ENCODE data around the gene GRPEL1. TPM values are rescaled to one million over a fixed set of nuclear protein-coding genes. Genes with fewer than 3 reads are reported as not detected.

The GRPEL1 gene
- total RNA-seq, 4 donors from 2014 or later = 17.0 to 34.2 (median 27.5) TPM

DNA sequence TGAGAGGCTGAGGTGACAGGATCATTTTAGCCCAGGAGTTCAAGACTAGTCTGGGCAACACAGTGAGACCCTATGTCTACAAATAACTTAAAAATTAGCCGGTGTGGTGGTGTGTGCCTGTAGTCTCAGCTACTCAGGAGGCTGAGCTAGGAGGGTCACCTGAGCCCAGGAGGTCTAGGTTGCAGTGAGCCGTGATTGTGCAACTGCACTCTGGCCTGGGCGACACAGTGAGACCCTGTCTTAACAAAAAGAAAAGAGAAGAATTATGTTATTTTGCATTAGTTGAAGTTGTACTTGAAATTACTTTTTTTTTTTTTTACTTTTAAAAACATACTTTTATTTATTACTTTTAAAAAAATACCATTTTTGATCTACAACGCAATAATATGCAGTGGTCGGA, 46.5 kb downstream of the GRPEL1 start:
- no peak overlapping the region for H3K27ac ChIP-seq (replicated peaks in 1 of 4)
- 74% methylated on average over 5 of the region's 5 CpGs for WGBS
- DNase-seq (ENCODE audit: extremely low spot score) = no peak
- no peaks in the 10 kb centered on the region for H3K4me1 ChIP-seq
- no peaks in the 10 kb centered on the region for H3K9me3 ChIP-seq
- no peaks in the 10 kb centered on the region for H3K27me3 ChIP-seq
- H3K36me3 ChIP-seq = peaks cover 18 to 94% (median 75%) of the 10 kb centered on the region in 4 donors
- intact Hi-C loops (cut with DNase I) = no loop called here
- H3K4me3 ChIP-seq = no peak overlapping the region
- TF ChIP-seq POLR2A (IDR thresholded peaks at IDR 0.05; ENCODE audit: low read depth) = no peak
- no peak for TF ChIP-seq POLR2AphosphoS5 (IDR thresholded peaks at IDR 0.05)
- no peak for TF ChIP-seq EP300 (IDR thresholded peaks at IDR 0.05)
- TF ChIP-seq, protein P1, sequence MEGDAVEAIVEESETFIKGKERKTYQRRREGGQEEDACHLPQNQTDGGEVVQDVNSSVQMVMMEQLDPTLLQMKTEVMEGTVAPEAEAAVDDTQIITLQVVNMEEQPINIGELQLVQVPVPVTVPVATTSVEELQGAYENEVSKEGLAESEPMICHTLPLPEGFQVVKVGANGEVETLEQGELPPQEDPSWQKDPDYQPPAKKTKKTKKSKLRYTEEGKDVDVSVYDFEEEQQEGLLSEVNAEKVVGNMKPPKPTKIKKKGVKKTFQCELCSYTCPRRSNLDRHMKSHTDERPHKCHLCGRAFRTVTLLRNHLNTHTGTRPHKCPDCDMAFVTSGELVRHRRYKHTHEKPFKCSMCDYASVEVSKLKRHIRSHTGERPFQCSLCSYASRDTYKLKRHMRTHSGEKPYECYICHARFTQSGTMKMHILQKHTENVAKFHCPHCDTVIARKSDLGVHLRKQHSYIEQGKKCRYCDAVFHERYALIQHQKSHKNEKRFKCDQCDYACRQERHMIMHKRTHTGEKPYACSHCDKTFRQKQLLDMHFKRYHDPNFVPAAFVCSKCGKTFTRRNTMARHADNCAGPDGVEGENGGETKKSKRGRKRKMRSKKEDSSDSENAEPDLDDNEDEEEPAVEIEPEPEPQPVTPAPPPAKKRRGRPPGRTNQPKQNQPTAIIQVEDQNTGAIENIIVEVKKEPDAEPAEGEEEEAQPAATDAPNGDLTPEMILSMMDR (IDR thresholded peaks at IDR 0.05) = no peak

DNA sequence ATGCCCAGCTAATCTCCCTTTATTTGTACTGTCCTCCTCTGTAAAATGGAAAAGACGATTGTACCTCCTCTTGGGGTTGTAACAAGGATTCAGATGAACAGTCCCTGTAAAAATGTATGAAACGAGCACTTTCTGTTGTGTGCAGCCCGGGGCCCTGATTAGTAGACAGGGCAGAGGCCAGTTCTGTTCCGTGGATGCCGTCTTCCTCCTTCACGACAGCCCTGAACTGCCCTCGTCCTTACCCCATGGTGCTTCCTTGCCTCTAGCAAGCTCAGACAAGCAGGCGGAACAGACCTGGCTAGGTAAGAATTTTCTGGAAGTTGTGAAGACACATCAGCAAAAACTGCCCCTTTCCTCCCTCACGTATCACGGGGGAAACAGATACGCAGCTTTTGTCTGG, 47.0 kb downstream of the GRPEL1 start:
- Histone ChIP-seq H3K36me3 (peaks cover 23 to 94% (median 75%) of the 10 kb centered on the region in 4 donors), H3K9me3 (no peaks in the 10 kb centered on the region), H3K4me1 (no peaks in the 10 kb centered on the region), H3K27ac (replicated peaks in 1 of 4) (no peak overlapping the region), H3K27me3 (no peaks in the 10 kb centered on the region), H3K4me3 (no peak overlapping the region)
- 93% methylated on average over 11 of the region's 11 CpGs for WGBS
- intact Hi-C loops (cut with DNase I) = no loop called here
- DNase-seq (ENCODE audit: extremely low spot score) = no peak
- TF ChIP-seq EP300 (IDR thresholded peaks at IDR 0.05) = no peak
- TF ChIP-seq POLR2AphosphoS5 (IDR thresholded peaks at IDR 0.05) = no peak
- no peak for TF ChIP-seq POLR2A (IDR thresholded peaks at IDR 0.05; ENCODE audit: low read depth)
- TF ChIP-seq, protein P1 (IDR thresholded peaks at IDR 0.05) = no peak

DNA sequence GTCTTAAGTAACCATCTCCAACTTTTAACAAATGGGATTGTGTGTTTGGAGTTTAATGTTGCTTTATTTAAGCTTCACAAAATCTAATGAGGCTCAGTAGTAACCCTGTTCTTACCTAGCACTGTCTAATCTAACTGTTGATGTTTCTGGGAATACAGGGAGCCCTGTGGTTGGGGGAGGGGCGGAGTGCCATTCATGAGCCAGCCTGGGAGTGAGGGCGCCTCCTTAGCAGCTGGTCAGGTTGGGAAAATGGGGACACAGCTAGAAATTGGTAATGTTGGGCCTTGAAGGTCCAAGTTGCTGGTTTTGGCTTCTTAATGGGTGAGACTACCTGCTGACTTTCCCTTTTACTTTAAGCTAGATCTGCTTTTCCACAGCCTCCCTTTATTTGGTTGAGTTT, 47.6 kb downstream of the GRPEL1 start:
- H3K4me3 ChIP-seq = no peak overlapping the region
- TF ChIP-seq, protein P1 (IDR thresholded peaks at IDR 0.05) = no peak
- no peak for TF ChIP-seq POLR2AphosphoS5 (IDR thresholded peaks at IDR 0.05)
- no peak for TF ChIP-seq POLR2A (IDR thresholded peaks at IDR 0.05; ENCODE audit: low read depth)
- no peak for TF ChIP-seq EP300 (IDR thresholded peaks at IDR 0.05)
- H3K27me3 ChIP-seq = no peaks in the 10 kb centered on the region
- no peak overlapping the region for H3K27ac ChIP-seq (replicated peaks in 1 of 4)
- H3K36me3 ChIP-seq = peaks cover 23 to 94% (median 75%) of the 10 kb centered on the region in 4 donors
- no peak for DNase-seq (ENCODE audit: extremely low spot score)
- intact Hi-C loops (cut with DNase I) = no loop called here
- no peaks in the 10 kb centered on the region for H3K4me1 ChIP-seq
- H3K9me3 ChIP-seq = no peaks in the 10 kb centered on the region
- 100% methylated on average over 2 of the region's 2 CpGs for WGBS

DNA sequence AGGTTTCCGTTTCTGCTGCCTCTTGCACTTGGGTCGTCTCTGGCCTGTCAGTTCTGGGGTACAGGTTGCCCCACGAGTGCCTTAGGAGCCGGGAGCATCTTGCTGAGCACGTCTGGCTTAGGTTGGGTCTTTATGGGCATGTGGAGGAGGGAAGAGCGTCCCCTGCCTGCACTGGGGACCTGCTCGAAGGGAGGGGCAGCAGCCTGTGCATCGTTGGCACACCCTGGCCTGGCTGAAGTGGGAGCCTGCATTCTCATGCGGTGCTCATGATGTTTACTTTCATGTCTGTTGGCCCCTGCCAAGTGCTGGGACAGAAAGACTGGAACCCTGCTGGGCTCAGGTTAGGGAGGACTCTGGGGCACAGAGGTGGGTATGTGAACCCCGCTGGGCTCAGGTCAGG, 48.5 kb downstream of the GRPEL1 start:
- Histone ChIP-seq H3K9me3 (no peaks in the 10 kb centered on the region), H3K4me3 (no peak overlapping the region), H3K27me3 (no peaks in the 10 kb centered on the region), H3K27ac (replicated peaks in 1 of 4) (no peak overlapping the region), H3K36me3 (peaks cover 22 to 94% (median 75%) of the 10 kb centered on the region in 4 donors), H3K4me1 (no peaks in the 10 kb centered on the region)
- intact Hi-C loops (cut with DNase I) = no loop called here
- TF ChIP-seq, protein P1 (IDR thresholded peaks at IDR 0.05) = no peak
- no peak for TF ChIP-seq POLR2AphosphoS5 (IDR thresholded peaks at IDR 0.05)
- TF ChIP-seq EP300 (IDR thresholded peaks at IDR 0.05) = no peak
- no peak for TF ChIP-seq POLR2A (IDR thresholded peaks at IDR 0.05; ENCODE audit: low read depth)
- 95% methylated on average over 10 of the region's 10 CpGs for WGBS
- no peak for DNase-seq (ENCODE audit: extremely low spot score)

DNA sequence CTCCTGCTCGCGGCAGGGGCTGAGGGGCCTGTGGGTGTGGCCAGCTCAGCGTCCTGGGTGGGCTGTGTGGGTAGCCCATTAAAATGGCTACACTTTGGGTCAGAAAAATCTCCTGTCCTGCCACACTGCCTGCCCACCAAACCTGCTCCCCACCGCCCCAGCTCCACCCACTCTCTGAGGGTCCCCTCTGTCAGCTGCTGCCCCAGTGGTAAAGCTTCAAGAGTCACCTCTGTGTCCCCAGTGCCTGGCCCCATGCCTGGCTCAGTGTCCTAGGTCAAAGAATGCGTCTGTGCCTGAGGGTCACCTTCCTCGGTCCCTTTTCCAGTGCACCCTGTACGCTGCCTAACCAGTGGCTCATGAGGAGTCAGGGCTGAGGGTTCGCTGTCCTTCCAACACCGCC, 49.6 kb downstream of the GRPEL1 start:
- H3K36me3 ChIP-seq = peaks cover 27 to 94% (median 75%) of the 10 kb centered on the region in 4 donors
- H3K9me3 ChIP-seq = no peaks in the 10 kb centered on the region
- TF ChIP-seq, protein P1 (IDR thresholded peaks at IDR 0.05) = no peak
- TF ChIP-seq EP300 (IDR thresholded peaks at IDR 0.05) (no peak), POLR2A (IDR thresholded peaks at IDR 0.05; ENCODE audit: low read depth) (no peak), POLR2AphosphoS5 (IDR thresholded peaks at IDR 0.05) (no peak)
- no peak overlapping the region for H3K27ac ChIP-seq (replicated peaks in 1 of 4)
- H3K4me3 ChIP-seq = no peak overlapping the region
- WGBS = 88% methylated on average over 8 of the region's 9 CpGs
- no peaks in the 10 kb centered on the region for H3K27me3 ChIP-seq
- no peaks in the 10 kb centered on the region for H3K4me1 ChIP-seq
- intact Hi-C loops (cut with DNase I) = no loop called here
- DNase-seq (ENCODE audit: extremely low spot score) = no peak
